Stimulated activated CD4-positive, alpha-beta T cell treated with anti-CD3 and anti-CD28 coated beads, Interleukin-15, amount 100 ng/mL, for 1 hour (primary cell): ENCODE results near the gene CWF19L1.

Source experiments
- DNase-seq, 2 donors: peaks; one replicate each; pipeline ENCODE4 v3.0.0-alpha.2; 2020; ENCODE audit warnings: low read depth in 1 of 2, low spot score in 1 of 2

The CWF19L1 gene

DNA sequence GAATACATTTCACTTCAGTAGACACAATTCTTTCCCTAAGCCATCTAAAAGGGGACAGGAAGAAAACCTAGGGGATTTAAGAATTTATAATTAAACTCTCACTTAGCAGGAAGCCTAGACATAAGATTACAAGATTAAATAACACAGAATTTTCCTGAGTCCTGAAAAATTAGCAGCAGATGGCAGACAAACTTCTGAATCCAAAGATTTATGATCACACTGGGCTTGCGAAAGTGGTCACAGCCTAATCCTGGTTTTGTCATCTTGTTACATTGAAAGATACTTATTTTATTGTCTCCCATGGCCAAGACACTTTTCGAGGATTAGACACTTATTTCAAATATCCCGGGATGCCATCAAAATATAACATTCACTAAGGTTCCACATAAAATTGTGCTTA is 84.5 kb downstream of the CWF19L1 start:
- no peak for DNase-seq
